Stimulated activated CD4-positive, alpha-beta T cell treated with anti-CD3 and anti-CD28 coated beads, Interleukin-2, amount 100 ng/mL, for 48 hours (primary cell): Measurements from ENCODE around the gene NOSIP.
A peak's percentile ranks its signal among the peaks of the same experiment; 100 is the strongest.

ENCODE experiments used
- DNase-seq, 2 donors: peaks; one replicate each; pipeline ENCODE4 v3.0.0-alpha.2; 2020

NOSIP gene

DNA sequence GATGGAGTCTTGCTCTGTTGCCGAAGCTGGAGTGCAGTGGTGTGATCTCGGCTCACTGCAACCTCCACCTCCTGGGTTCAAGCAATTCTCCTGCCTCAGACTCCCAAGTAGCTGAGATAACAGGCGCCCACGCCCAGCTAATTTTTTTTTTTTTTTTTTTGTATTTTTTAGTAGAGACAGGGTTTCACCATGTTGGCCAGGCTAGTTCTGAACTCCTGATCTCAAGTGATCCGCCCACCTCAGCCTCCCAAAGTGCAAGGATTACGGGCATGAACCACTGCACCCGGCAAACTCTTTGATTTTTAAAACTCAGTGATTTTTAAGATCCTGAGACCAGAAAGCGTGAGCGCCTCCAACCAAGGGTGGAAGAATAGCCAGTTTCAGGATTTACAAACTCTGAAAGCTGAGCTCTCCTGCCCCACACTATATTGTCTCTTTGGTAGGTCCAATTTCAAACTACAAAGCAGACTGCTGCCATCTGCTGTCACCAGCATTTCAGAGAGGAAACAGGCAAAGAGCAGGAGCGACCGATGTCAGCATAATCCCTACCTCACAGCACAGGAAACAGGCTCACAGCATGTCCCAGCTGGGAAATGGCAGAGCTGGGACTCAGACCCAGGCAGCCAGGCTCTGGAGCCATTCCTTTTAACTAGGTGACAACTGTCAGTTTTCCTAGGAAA lies 9.2 kb downstream of the NOSIP start:
- DNase-seq, result no peak

- peak in 1 of 2 donors; percentile 50 for DNase-seq
Measured at GRCh38 chr19:49570138-49570856, 10.1 kb downstream of the NOSIP start.

DNA sequence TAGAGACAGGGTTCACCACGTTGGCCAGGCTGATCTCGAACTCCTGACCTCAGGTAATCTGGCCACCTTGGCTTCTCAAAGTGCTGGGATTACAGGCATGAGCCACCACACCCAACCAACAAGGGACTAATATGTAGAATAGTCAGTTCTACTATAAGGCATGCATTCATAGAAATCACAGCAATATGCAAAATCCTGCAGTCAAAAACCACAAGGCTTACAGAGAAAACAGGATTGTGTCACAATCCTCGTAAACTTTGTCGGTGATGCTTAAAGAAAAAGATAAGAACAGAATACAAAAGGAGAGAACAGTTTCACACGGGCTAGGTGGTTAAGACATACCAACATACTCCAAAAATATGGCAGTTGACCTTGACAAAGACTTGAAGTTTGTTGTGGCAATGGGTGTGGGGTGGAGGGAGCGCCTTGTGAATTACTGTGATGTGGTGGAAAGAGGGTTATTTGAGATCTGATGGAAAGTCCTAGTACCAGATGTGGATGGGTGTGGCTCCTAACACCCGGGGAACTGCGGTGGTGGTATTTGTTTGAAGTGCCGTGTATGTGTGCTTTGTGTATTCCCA lies 12.4 kb downstream of the NOSIP start:
- no peak for DNase-seq

DNA sequence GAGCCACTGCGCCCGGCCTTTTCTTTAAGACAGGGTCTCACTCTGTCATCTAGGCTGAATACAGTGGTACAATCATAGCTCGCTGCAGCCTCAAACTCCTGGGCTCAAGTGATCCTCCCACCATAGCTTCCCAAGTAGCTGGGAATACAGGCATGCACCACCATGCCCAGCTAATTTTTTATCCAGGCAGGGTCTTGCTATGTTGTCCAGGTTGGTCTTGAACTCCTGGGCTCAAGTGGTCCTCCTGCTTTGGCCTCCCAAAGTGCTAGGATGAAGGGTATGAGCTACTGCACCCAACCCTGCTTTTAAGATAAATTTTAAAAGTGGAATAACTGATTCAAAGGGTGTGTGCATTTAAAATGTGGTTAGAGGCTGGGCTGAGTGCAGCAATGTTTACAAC lies 14.1 kb downstream of the NOSIP start:
- DNase-seq, result no peak

GRCh38 chr19:49565261-49565660 lies 15.1 kb downstream of the NOSIP start:
- no peak for DNase-seq

DNA sequence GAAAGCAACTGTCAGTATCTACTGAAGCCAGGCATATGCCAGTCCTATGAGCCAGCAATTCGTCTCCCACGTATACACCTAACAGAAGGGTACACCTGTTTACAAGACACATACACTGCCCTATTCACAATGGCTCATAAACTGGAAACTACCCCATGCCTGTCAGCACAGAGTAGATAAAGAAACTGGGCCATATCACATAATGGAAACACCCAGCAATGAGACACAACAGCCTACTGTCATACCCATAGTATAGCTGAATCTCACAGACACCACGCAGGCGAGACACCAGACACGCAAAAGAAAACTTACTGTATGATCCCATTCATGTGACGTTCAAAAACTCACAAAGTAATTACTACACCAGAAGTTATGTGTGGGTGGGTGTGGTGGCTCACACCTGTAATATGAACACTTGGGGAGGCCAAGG lies 15.7 kb downstream of the NOSIP start:
- no peak for DNase-seq

GRCh38 chr19:49560358-49560900 lies 19.9 kb downstream of the NOSIP start:
- DNase-seq, result no peak

DNA sequence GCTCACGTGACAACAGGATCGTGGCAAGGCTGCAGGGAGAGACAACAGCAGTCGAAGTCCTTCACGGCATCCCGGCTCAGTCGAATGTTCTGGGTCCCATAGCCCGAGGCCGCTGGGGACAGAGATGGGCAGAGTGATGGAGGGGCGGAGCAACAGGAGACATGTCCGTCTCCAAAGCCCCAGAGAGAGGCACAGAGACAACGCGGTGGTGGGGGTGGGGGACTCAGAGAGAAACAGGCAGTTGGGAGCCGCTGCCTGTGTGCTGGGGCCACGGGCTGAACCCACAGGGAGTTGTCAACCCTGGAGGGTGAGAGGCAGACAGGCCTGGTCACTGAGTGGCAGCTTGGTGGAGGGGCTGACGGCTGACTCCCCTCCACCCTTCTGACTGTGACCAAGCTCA lies 20.4 kb downstream of the NOSIP start:
- DNase-seq, result no peak

DNA sequence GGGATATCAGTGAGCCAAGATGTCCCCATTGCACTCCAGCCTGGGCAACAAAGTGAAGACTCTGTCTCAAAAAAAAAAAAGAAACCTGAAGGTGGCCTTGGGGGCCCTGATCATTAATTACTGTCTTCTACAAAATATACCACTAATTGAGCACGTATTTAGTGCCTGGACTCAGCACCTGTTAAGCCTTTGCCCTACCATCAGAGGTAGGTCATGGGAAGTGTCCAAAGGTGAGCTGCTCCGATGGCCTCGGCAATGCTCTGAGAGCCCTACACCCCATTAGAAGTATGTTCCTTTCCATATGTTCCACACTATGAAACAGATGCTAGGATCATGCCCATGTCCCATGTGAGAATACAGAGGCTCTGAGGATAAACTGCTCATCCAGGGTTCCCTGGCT lies 20.9 kb downstream of the NOSIP start:
- no peak for DNase-seq

DNA sequence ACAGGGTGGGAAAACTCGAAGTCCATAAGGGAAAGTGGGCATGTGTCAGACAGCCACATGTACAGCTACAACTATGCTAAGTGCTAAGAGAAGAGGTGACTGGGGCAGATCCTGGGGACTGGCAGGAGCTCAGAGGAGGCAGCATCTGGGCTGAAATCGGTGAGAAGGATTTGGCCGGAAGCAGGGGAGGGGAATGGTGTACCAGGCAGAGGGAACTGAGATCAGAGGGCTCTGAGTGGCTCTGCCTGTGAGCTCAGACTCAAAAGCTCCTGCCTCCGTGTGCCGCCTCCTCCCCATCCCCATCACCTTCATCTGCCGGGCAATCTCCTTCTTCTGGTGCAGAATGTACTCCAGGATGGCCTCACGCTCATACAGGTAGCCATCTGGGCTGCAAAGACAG lies 21.8 kb downstream of the NOSIP start:
- DNase-seq, result no peak

DNA sequence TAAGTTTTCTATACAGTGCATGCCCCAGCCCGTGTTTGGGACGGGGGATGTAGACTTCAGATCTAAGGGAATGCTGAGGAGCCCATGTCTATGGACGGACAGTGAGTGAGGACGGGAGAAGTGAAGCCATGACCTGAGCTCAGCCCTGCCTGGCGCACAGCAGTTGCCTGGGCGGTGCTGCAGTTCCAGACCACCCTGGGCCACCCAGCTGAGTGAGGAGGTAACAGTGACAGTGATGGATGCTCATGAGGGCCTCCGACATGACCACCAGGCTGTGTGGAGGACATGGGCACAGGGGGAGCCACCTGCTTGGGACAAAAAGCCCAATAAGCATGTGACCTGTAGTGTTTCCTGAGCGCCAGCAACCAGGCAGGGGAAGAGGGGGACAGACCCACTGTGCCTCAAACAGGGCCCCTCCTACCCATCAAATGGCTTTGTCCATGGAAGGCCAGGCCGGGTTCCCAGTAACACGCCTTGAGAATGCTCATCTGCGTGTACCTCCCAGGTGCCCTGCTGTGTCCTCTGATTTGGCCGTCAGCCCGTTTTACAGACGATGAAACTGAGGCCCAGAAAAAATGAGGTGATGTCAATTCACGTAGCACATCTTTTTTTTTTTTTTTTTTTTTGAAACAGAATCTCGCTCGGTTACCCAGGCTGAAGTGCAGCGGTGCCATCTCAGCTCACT lies 22.6 kb downstream of the NOSIP start:
- DNase-seq, result no peak

- DNase-seq, result no peak
Measured at GRCh38 chr19:49556412-49557398, 23.7 kb downstream of the NOSIP start.

GRCh38 chr19:49555600-49556411 lies 24.6 kb downstream of the NOSIP start:
- DNase-seq, result peak in 1 of 2 donors; percentile 73

GRCh38 chr19:49554701-49555181 lies 25.6 kb downstream of the NOSIP start:
- no peak for DNase-seq

DNA sequence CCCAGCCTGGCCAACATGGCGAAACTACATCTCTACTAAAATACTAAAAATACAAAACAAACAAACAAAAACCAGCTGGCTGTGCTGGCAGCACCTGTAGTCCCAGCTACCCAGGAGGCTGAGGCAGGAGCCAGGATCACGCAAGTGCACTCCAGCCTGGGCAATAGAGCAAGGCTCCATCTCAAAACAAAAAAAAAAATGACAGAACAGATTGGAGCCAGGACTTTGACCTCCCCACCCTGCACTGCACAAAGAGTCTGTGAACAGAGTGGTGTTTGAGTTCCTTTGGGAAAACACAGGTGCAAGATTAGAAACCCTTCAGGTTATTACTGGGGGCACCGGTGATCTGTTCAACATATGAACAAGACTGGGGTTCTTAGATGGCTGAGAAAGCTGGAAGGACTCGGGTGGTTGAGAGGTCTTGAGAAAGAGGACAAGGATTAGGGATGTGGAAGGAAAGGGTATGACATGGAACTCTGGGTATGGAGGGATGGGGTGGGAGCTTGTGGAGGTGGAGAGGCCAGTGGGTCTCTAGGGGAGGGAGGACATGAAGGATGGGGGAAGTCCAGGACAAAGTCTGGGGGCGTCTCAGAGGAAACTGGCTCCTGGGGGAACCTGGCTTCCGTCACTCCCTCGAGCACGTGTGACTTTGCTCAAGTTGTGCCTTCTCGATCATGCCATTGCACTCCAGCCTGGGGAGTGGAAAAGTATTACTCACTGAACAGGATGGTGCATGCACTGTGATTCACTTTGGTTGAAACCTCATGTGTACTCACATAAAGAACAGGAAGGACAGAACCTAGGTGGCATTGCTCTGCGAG lies 26.7 kb downstream of the NOSIP start:
- peak in 1 of 2 donors; percentile 52 for DNase-seq

DNA sequence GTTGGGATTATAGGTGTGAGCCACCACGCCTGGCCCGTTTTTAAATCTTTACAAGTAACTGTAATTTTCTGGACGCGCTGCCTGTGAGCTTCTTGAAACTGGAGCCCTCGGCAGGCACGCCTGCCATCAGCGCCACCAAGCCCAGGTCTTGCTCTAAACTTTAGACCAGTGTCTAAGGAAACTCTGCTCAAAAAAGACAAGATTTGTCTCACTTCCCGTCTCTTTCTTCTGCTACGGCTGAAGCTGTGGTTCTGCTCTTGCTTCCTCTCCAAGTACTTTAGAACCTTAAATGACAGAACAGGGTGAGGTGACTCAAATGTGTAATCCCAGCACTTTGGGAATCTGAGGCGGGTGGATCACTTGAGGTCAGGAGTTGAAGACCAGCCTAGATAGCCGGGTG lies 27.6 kb downstream of the NOSIP start:
- DNase-seq, result no peak

GRCh38 chr19:49551531-49551930 lies 28.8 kb downstream of the NOSIP start:
- DNase-seq, result no peak

DNA sequence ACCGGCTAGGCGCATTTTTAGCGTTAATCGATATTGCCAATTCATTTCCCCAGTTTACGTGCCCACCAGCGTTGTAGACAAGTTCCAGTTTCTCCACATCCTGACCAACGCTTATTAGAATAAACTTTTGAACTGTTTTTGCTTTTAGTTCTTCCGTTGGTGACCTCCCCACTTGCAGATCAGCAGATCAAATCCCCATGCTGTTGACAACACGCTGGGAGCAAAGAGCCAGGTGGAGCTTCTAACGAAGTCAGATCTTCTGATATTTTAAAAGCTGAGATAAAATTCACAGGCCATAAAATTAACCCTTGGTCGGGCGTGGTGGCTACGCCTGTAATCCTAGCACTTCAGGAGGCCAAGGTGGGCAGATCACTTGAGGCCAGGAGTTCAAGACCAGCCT lies 31.3 kb downstream of the NOSIP start:
- DNase-seq, result no peak

DNA sequence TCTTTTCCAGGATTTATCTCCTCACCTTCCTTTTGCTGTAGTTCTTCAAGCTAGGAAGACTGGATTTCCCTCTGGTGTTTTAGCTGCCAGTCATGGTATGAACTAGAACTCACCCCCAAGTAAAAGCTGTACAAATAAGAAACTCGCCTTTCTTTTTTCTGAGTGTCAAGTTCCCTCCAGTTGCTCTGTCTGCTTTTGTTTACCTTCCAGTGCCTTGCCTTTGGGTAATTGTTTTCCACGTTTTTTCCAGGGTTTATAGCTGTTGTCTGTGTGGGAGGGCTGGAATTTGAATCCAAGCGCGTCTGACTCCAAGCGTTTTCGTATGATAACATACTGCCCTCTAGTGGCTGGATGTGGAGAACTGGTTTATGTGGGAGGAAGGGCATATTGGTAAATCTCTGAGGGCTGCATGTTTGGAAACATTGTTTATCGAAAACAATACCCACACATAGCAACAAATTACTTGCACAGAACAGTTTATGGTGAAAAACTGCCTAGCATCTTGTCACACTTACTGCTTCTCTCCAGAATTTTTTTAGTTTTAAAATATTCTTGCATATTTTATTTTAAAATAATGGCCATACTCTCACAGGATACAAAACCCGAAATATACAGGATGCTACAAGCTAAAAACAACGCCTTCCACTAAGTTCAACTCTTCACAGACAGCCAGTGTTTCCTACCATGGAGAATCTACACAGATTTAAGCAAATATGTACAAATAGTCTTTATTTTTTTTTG lies 33.4 kb downstream of the NOSIP start:
- DNase-seq, result peak in 1 of 2 donors; percentile 67
